B cell (primary cell): ENCODE results near the gene ZMYND8.

Experiments
- CTCF ChIP-seq: fragments of 200-600 bp; IDR thresholded peaks from one replicate; pipeline ENCODE4 v1.8.0; 2022; ENCODE audit warnings: antibody characterized with exemption, mild to moderate bottlenecking
- EZH2 ChIP-seq: IDR thresholded peaks from 2 replicates; pipeline ENCODE4 v1.6.1; 2012; ENCODE audit warnings: borderline replicate concordance, low read depth, mild to moderate bottlenecking, moderate library complexity, low read length; ENCODE audit not compliant: insufficient read depth, poor library complexity, severe bottlenecking

- TF ChIP-seq EZH2 (no peak), CTCF (no peak)
These were observed 157.4 kb downstream of the ZMYND8 start for GRCh38 chr20:47198996-47199552.
